K562 (cell line): ENCODE data around the gene MICOS13. TPM values are rescaled to one million over a fixed set of nuclear protein-coding genes. Genes with fewer than 3 reads are reported as not detected.

Source experiments
- ATAC-seq: fragments of 200-7000 bp; cut with Tn5 transposase; 3 replicates; pipeline ENCODE4 v1.9.1; 2020; ENCODE audit warnings: moderate library complexity
- BruUV-seq: library from RNA; stranded (reverse); fragments of 400-500 nt; replicated peaks from 2 replicates; lab custom pipeline; 2021; lab: Mats Ljungman, UMichigan
- CTCF ChIA-PET: fragments of 300-600 bp; formaldehyde crosslinking; extraction: SDS; loops from one replicate; lab custom pipeline; 2021; ENCODE audit warnings: low intra/inter-chr PET ratio; lab: Yijun Ruan, JAX
- POLR2A ChIA-PET: fragments of 300-600, 350-650 bp; sonication (Branson Sonifier 250); formaldehyde crosslinking; extraction: SDS; loops from one replicate; lab custom pipeline; 2021; ENCODE audit warnings: antibody characterized with exemption, inconsistent platforms; lab: Yijun Ruan, JAX
- DNase-seq, 4 experiments: peaks; one replicate each; pipeline versions ENCODE4 v3.0.0 to v3.0.0-alpha.2; 2011 to 2018; ENCODE audit warnings: low spot score in 3 of 4, mixed read lengths in 3 of 4; ENCODE audit errors: extremely low read depth in 1 of 4
- FAIRE-seq: peaks from 2 replicates; lab custom pipeline; 2011; peaks lifted over from hg19 to GRCh38; lab: Jason Lieb, UNC
- H2AFZ ChIP-seq: 2 replicates; pipeline ENCODE4 v1.6.0; 2011; ENCODE audit warnings: low read depth, low read length, control low read depth, inconsistent platforms
- H3K27ac ChIP-seq: fragments of 200-600 bp; 3 replicates; pipeline ENCODE4 v1.8.0; 2011; ENCODE audit warnings: low read depth, mild to moderate bottlenecking, control low read depth, inconsistent platforms, low read length, moderate library complexity, mixed read lengths; ENCODE audit errors: extremely low read depth
- H3K27me3 ChIP-seq, 2 experiments: fragments of 300-600 bp in 1 of 2; 2 replicates in 1 of 2; 3 replicates in 1 of 2; pipeline versions ENCODE4 v1.6.0 to v1.8.0; 2011; ENCODE audit warnings: inconsistent platforms in 2 of 2, low read length in 2 of 2, mild to moderate bottlenecking in 1 of 2, mixed read lengths in 1 of 2, moderate library complexity in 1 of 2; ENCODE audit not compliant: control insufficient read depth in 2 of 2, insufficient read depth in 2 of 2
- H3K36me3 ChIP-seq: fragments of 300-600 bp; 3 replicates; pipeline ENCODE4 v1.8.0; 2011; ENCODE audit warnings: mild to moderate bottlenecking, low read length, inconsistent platforms; ENCODE audit not compliant: control insufficient read depth, insufficient read depth
- H3K4me1 ChIP-seq, 2 experiments: fragments of 200-600 bp in 1 of 2; replicated peaks in 1 of 2; 2 replicates in 1 of 2; 3 replicates in 1 of 2; pipeline versions ENCODE4 v1.5.1 to v1.8.0; 2011; ENCODE audit warnings: inconsistent platforms in 2 of 2, low read length in 2 of 2, mild to moderate bottlenecking in 1 of 2, mixed read lengths in 1 of 2, moderate library complexity in 1 of 2; ENCODE audit not compliant: control insufficient read depth in 2 of 2, insufficient read depth in 2 of 2
- H3K4me2 ChIP-seq: 2 replicates; pipeline ENCODE4 v1.6.1; 2011; ENCODE audit warnings: low read length, control low read depth, inconsistent platforms, mixed read lengths; ENCODE audit not compliant: insufficient read depth
- H3K4me3 ChIP-seq: fragments of 200-600 bp; sonication (generic), shearing (Covaris generic); 2 replicates; pipeline ENCODE4 v1.5.1; 2016; ENCODE audit warnings: control low read depth, inconsistent platforms
- H3K79me2 ChIP-seq: fragments of 200-600 bp; 3 replicates; pipeline ENCODE4 v1.8.0; 2011; ENCODE audit warnings: low read length, inconsistent platforms; ENCODE audit not compliant: control insufficient read depth, insufficient read depth
- H3K9ac ChIP-seq, 2 experiments: 2 replicates each; pipeline versions ENCODE4 v1.6.0 to v1.6.1; 2011; ENCODE audit warnings: low read depth in 2 of 2, low read length in 2 of 2, control low read depth in 1 of 2, inconsistent platforms in 1 of 2, mild to moderate bottlenecking in 1 of 2, mixed read lengths in 1 of 2; ENCODE audit not compliant: insufficient read depth in 1 of 2
- H3K9me1 ChIP-seq: one replicate; pipeline ENCODE4 v1.6.0; 2011; ENCODE audit warnings: inconsistent platforms, mild to moderate bottlenecking, low read length, moderate library complexity; ENCODE audit not compliant: control insufficient read depth, insufficient read depth
- H3K9me3 ChIP-seq: replicated peaks from 2 replicates; pipeline ENCODE4 v1.5.1; 2011; ENCODE audit warnings: low read depth, low read length, inconsistent platforms; ENCODE audit not compliant: control insufficient read depth, insufficient read depth
- H4K20me1 ChIP-seq: replicated peaks from 2 replicates; pipeline ENCODE4 v1.6.1; 2011; ENCODE audit warnings: low read length, inconsistent platforms, mixed read lengths; ENCODE audit not compliant: control insufficient read depth, insufficient read depth
- ARID3A ChIP-seq: IDR thresholded peaks from 2 replicates; pipeline ENCODE4 v1.6.1; 2012; ENCODE audit warnings: low read depth, low read length, improper control_type of control experiment, borderline replicate concordance
- CCAR2 ChIP-seq: fragments of 200-400 bp; formaldehyde crosslinking; IDR thresholded peaks from 2 replicates; pipeline ENCODE4 v1.6.1; 2017; ENCODE audit warnings: mild to moderate bottlenecking, low read depth, low read length
- CHCHD3 ChIP-seq: fragments of 250-450 bp; sonication (Bioruptor Pico); IDR thresholded peaks from 2 replicates; pipeline ENCODE4 v2.1.2; 2022; ENCODE audit warnings: mild to moderate bottlenecking
- ELF4 ChIP-seq: fragments of 450-650 bp; formaldehyde crosslinking; IDR thresholded peaks from 2 replicates; pipeline ENCODE4 v1.4.0; 2022; ENCODE audit warnings: missing genetic modification characterization
- FIP1L1 ChIP-seq: fragments of 200-400 bp; formaldehyde crosslinking; IDR thresholded peaks from 2 replicates; pipeline ENCODE4 v1.6.1; 2018; ENCODE audit warnings: mild to moderate bottlenecking, low read depth, low read length; ENCODE audit not compliant: poor library complexity, severe bottlenecking
- FOXJ2 ChIP-seq: fragments of 200-800 bp; sonication (Bioruptor generic); IDR thresholded peaks from 2 replicates; pipeline ENCODE4 v1.6.1; 2016; ENCODE audit warnings: missing genetic modification characterization, missing compliant biosample characterization
- FOXP1 ChIP-seq: sonication (generic); formaldehyde crosslinking; IDR thresholded peaks from 2 replicates; pipeline ENCODE4 v1.8.0; 2022; ENCODE audit warnings: mild to moderate bottlenecking, missing genetic modification reagents
- GATAD2B ChIP-seq: fragments of 450-650 bp; IDR thresholded peaks from 2 replicates; pipeline ENCODE4 v1.6.1; 2017; ENCODE audit warnings: mild to moderate bottlenecking, borderline replicate concordance
- GMEB1 ChIP-seq: fragments of 250-450 bp; sonication (Bioruptor Pico); IDR thresholded peaks from 2 replicates; pipeline ENCODE4 v1.4.0; 2020; ENCODE audit warnings: mild to moderate bottlenecking
- HNRNPUL1 ChIP-seq: fragments of 200-400 bp; formaldehyde crosslinking; IDR thresholded peaks from 2 replicates; pipeline ENCODE4 v1.6.1; 2017; ENCODE audit warnings: low read length
- ILK ChIP-seq: fragments of 450-650 bp; IDR thresholded peaks from 2 replicates; pipeline ENCODE4 v1.6.1; 2016; ENCODE audit warnings: missing genetic modification characterization, low read depth, mild to moderate bottlenecking, missing compliant biosample characterization, moderate library complexity, borderline replicate concordance
- KDM4B ChIP-seq, 2 experiments: fragments of 450-650 bp in 1 of 2; sonication (generic) in 1 of 2; IDR thresholded peaks; 2 replicates each; pipeline ENCODE4 v1.6.1; 2016 to 2017; ENCODE audit warnings: borderline replicate concordance in 2 of 2, antibody characterized with exemption in 1 of 2, low read depth in 1 of 2, mild to moderate bottlenecking in 1 of 2
- PCBP1 ChIP-seq: fragments of 200-400 bp; formaldehyde crosslinking; IDR thresholded peaks from 2 replicates; pipeline ENCODE4 v1.6.1; 2018; ENCODE audit warnings: mild to moderate bottlenecking, low read depth, low read length; ENCODE audit not compliant: poor library complexity, severe bottlenecking
- POLR2A ChIP-seq: fragments of 450-650 bp; conservative IDR thresholded peaks from 2 replicates; pipeline ENCODE4 v1.6.1; 2016
- POLR2G ChIP-seq: fragments of 200-400 bp; formaldehyde crosslinking; IDR thresholded peaks from 2 replicates; pipeline ENCODE4 v1.6.1; 2017; ENCODE audit warnings: low read depth, mild to moderate bottlenecking, antibody characterized with exemption, low read length, moderate library complexity
- RBFOX2 ChIP-seq: fragments of 200-400 bp; formaldehyde crosslinking; IDR thresholded peaks from 2 replicates; pipeline ENCODE4 v1.6.1; 2017; ENCODE audit warnings: low read depth, mild to moderate bottlenecking, low read length, moderate library complexity
- RBM22 ChIP-seq: fragments of 200-400 bp; formaldehyde crosslinking; IDR thresholded peaks from 2 replicates; pipeline ENCODE4 v1.6.1; 2018; ENCODE audit warnings: low read length, low read depth; ENCODE audit not compliant: poor library complexity, severe bottlenecking
- SAFB2 ChIP-seq: fragments of 200-400 bp; formaldehyde crosslinking; IDR thresholded peaks from 2 replicates; pipeline ENCODE4 v1.6.1; 2018; ENCODE audit warnings: borderline replicate concordance, low read length, low read depth, moderate library complexity; ENCODE audit not compliant: severe bottlenecking
- SUPT5H ChIP-seq: fragments of 450-650 bp; IDR thresholded peaks from 2 replicates; pipeline ENCODE4 v1.6.1; 2016
- TCF3 ChIP-seq: sonication (generic); formaldehyde crosslinking; IDR thresholded peaks from 2 replicates; pipeline ENCODE4 v1.4.0; 2020; ENCODE audit warnings: mild to moderate bottlenecking, missing genetic modification reagents
- WGBS: fragments of 100-300 bp; shearing (Covaris generic); methylation state at CpG from one replicate; pipeline ENCODE4 v1.1.6; 2016; ENCODE audit warnings: low coverage, mixed read lengths; ENCODE audit not compliant: insufficient coverage; ENCODE audit errors: missing lambda C conversion rate; 5-methylcytosine and 5-hydroxymethylcytosine counted together
- in situ Hi-C: fragments of 300-500 bp; cut with MboI; formaldehyde crosslinking; loops from 4 replicates; pipeline ENCODE4 v1.15.0; 2018; ENCODE audit warnings: inconsistent platforms, mixed read lengths
- intact Hi-C: fragments of 100-400 bp; cut with micrococcal nuclease; formaldehyde crosslinking; loops from 2 replicates; pipeline ENCODE4 v1.14.2; 2022
- polyA plus RNA-seq, 8 experiments: library from polyadenylated mRNA; depleted of rRNA in 4 of 8; stranded (reverse) in 5 of 8; unstranded in 3 of 8; fragments of >200 nt; fragmentation: Nextera tagmentation in 2 of 8; fragmentation: Illumina TruSeq in 1 of 8; extraction: Ambion mirVana in 2 of 8; extraction: Trizol in 1 of 8; gene quantifications; 2 replicates each; pipeline versions ENCODE4 v1.2.1 to v1.2.3, GENCODE V29; 2011 to 2014; ENCODE audit warnings: inconsistent platforms in 1 of 8, missing spikeins in 1 of 8
- total RNA-seq, 7 experiments: library from RNA; depleted of rRNA in 6 of 7; stranded (reverse); fragments of >200 nt in 6 of 7; fragmentation: Illumina TruSeq in 2 of 7; extraction: Trizol in 2 of 7; gene quantifications; 2 replicates each; pipeline versions ENCODE4 v1.2.1 to v1.2.3, GENCODE V29; 2011 to 2021; ENCODE audit warnings: low replicate concordance in 1 of 7

Gene MICOS13
- total and polyA plus RNA-seq, 9 of the 15 experiments (the other 6 are each of a cell fraction or from before 2014, with no cell fraction given) = 15.5 to 220 (median 49.4) TPM

GRCh38 chr19:5695649-5696195 lies 15.4 kb upstream of the MICOS13 start:
- POLR2A ChIA-PET = interaction anchor here (0.6 to 1.6 kb wide), 3 partner anchors 9 to 1472 kb away, joined by 3 to 8 read pairs (median 6); no protein-coding TSS in a partner anchor
- CTCF ChIA-PET = no interaction called here
- intact Hi-C loops (no loop called here), in situ Hi-C loops (no loop called here)
- peaks cover 63% of the 10 kb centered on the region for H4K20me1 ChIP-seq
- peaks cover 99% of the 10 kb centered on the region for H3K36me3 ChIP-seq
- H3K9me3 ChIP-seq = no peaks in the 10 kb centered on the region
- BruUV-seq = no TSS peak
- no peaks in the 10 kb centered on the region for H3K27me3 ChIP-seq
- peaks cover 14 to 77% of the 10 kb centered on the region in 2 experiments for H3K4me1 ChIP-seq
- H3K79me2 ChIP-seq = peaks cover 65% of the 10 kb centered on the region
- ATAC-seq = no peak
- no peak overlapping the region for H2AFZ ChIP-seq
- H3K9ac ChIP-seq = peak overlapping the region in 1 of 2 experiments; percentile 40; a peak in 1 of 4 replicates
- no peak for FAIRE-seq
- DNase-seq = no peak
- 90% methylated on average over 26 of the region's 28 CpGs for WGBS
- no peak overlapping the region for H3K4me2 ChIP-seq
- peaks cover 17% of the 10 kb centered on the region for H3K9me1 ChIP-seq
- no peak overlapping the region for H3K4me3 ChIP-seq
- H3K27ac ChIP-seq = no peak overlapping the region
- TF ChIP-seq GMEB1 (CRISPR knock-in tag) (no peak), TCF3 (CRISPR knock-in tag) (no peak), ELF4 (CRISPR knock-in tag) (no peak), PCBP1 (peak; percentile 10), HNRNPUL1 (no peak), ILK (tag) (no peak), FOXJ2 (tag) (no peak), RBFOX2 (peak; percentile 3; the same call in 1 of the 2 replicates), POLR2A (peak; percentile 21; the same call in 1 of the 2 replicates), POLR2G (peak; percentile 65), SUPT5H (0 out of 2 replicates have a peak, but pooled peaks have one; percentile 18), CCAR2 (no peak), ARID3A (no peak), GATAD2B (no peak), FOXP1 (CRISPR knock-in tag) (no peak), KDM4B (IDR thresholded peaks at IDR 0.05; ENCODE audit: borderline replicate concordance in 2 of 2, low read depth in 1 of 2) (no peak), FIP1L1 (peak; percentile 34), CHCHD3 (CRISPR knock-in tag) (no peak), SAFB2 (no peak), RBM22 (peak; percentile 86)
